Subcutaneous adipose tissue (tissue), 4 donors: ENCODE data around the gene ATG16L1. TPM values are rescaled to one million over a fixed set of nuclear protein-coding genes. Genes with fewer than 3 reads are reported as not detected.

Experiments
- total RNA-seq, 4 donors: library from RNA; depleted of rRNA; stranded (reverse); fragments of >200 nt; gene quantifications; one replicate each; pipeline ENCODE4 v1.1.0, GENCODE V29; 2016
- TF ChIP-seq, protein P1 (sequence below): fragments of 450-650 bp; IDR thresholded peaks from one replicate; pipeline ENCODE4 v1.5.1; 2016; ENCODE audit warnings: low read depth, mild to moderate bottlenecking, control low read depth, antibody characterized with exemption, moderate library complexity

ATG16L1 gene
- total RNA-seq, 4 donors from 2014 or later: 16.1 to 31.8 (median 19.7) TPM

DNA sequence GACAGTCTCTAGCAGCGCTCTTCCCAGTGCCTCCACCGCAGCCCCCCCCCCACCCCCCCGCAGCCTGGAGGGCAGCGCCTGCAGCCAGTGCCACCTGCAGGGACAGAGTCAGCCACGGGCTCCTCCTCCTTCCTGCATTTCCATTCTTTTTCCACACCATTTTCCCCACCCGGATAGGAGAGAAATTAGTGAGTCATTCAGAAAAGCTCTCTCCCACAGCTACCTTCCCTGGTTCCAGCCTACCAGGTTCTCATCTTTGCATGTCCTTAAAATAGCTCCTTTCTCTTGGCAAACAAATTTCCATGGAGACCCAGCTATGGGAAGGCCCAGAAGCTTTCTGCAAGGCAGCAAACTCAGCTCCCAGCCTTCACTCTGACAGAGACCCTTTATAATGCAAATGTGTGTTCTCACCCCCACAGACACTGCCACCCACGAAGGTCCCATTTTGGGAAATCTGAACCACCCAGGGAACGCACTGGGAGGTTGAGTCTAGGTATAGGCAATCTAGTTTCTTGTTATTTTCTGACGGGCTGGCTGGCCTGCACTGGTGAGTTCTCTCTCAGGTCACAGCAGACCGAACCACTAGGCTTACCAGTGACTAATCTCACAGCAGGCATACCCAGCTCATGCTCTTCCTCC, 41.8 kb upstream of the ATG16L1 start:
- TF ChIP-seq, protein P1, sequence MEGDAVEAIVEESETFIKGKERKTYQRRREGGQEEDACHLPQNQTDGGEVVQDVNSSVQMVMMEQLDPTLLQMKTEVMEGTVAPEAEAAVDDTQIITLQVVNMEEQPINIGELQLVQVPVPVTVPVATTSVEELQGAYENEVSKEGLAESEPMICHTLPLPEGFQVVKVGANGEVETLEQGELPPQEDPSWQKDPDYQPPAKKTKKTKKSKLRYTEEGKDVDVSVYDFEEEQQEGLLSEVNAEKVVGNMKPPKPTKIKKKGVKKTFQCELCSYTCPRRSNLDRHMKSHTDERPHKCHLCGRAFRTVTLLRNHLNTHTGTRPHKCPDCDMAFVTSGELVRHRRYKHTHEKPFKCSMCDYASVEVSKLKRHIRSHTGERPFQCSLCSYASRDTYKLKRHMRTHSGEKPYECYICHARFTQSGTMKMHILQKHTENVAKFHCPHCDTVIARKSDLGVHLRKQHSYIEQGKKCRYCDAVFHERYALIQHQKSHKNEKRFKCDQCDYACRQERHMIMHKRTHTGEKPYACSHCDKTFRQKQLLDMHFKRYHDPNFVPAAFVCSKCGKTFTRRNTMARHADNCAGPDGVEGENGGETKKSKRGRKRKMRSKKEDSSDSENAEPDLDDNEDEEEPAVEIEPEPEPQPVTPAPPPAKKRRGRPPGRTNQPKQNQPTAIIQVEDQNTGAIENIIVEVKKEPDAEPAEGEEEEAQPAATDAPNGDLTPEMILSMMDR: no peak

DNA sequence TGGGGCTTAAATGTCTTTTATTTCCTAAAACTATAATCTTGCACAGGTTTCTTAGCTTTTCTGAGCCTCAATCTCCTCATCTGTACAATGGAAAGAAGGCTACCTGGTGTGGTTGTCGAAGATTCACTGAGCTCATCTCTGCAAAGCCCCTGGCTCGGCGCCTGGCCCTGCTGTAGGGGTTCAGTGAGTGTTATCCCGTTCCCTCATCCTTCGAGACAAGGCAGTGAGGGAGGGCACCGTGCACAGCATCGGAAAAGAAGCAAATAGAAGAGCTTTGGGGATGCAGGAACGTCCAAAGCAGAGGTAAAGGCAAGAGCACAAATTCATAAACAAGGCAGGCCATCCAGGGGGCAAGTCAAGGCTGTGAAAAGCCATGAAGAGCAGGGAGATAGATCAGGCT, 41.2 kb upstream of the ATG16L1 start:
- TF ChIP-seq, protein P1: no peak

DNA sequence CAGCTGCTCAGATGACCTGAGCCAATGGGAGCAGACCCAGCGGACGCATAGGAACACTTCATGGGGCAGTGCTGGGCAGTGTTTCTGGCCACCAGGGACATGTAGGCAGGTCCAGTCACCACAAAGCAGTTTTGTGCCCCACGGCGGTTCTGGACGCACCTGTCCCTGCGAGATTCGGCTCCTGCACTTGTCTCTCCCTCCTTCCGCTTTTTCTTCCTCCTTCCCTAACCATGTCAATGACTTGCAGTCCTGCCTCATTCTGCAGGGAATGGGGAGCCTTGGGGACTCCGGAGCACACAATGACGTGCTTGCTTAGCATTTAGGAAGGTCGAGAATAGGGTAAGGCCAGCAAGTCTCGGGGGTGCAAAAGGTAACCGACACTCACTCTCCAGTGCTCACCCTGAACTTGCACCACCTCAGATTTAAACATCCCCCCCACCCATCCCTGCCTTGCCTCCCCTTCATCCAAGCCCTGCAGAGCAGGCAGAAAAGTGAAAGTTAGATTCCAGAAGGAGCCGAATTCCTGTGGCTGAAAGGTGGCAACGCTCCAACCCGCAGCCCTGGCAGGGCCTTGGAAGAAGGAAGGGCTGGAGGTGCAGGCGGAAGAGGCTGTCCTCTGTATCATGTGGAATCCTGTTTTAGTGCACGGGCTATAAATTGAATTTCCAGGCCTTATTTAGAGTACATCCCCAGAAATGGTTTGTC, 40.5 kb upstream of the ATG16L1 start:
- TF ChIP-seq, protein P1: no peak

DNA sequence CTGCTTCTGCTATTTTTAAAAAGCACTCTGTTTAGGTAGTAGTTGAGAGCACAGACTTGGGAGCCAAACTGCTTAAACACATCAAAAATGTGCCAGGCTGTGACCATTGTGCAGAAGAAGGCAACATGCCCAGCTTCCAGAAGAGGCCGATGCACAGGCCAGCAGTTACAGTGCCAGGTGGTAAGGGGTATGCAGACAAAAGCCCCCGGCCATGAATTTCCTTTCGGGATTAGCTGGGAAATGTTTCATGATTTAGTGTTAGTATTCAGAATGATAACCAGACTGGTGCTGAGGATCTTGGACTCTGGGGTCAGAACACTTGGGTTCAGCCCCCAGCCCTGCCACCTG, 40.0 kb upstream of the ATG16L1 start:
- TF ChIP-seq, protein P1: no peak

DNA sequence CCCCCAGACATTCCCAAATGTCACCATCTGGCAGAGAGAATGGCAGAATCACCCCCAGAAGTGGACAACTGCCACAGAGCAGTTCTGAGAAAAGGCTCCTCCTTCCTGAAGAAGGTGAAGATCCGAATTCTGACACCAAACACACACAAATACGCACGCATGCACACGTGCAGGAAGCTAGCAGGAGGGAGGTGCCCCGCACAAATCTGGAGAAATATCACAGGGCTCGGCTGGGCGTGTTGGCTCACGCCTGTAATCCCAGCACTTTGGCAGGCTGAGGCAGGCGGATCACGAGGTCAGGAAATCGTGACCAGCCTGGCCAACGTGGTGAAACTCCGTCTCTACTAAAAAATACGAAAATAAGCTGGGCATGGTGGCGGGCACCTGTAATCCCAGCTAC, 38.5 kb upstream of the ATG16L1 start:
- TF ChIP-seq, protein P1: no peak

DNA sequence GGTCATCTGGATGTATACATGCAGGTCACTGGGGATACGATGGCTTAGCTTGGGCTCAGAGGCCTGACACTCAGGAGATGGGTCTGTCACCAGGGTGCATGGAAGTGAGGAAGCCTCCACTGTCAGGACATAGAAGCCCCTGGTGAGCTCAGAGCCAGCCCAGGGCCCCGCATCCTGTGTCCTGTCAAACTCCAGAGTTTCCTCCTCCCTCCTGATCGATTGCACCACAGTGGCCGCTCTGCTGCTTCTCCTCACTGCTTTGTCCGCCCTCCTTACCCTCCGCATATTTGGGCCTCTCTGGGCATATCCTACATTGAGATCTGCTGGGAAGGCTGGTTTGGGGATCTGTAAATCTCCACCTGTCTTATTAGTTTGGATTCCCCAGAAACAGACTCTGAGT, 37.5 kb upstream of the ATG16L1 start:
- TF ChIP-seq, protein P1: no peak

DNA sequence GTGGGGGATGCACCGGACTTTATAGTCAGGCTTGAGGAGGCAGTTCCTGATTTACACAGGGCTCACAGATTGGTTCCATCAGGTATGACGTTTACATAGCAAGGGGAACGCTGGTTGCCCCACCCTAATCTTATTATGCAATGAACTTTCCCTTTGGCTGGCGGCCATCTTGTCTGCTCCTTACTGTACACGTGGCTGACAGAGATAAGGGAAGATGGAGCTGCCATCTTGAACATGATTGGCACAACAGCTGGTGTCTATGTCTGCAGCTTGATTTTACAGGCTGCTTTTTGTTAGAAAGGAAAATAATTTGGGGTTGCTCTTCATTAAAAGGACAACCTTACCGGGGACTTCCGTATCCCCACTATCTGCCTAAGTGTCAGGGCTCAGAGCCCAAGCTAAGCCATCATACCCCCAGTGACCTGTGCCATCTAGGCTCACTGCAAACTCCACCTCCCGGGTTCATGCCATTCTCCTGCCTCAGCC, 33.5 kb upstream of the ATG16L1 start:
- TF ChIP-seq, protein P1: no peak
